Esophagus squamous epithelium (tissue), 5 donors: ENCODE measurements around the gene TMEM161B. TPM values are rescaled to one million over a fixed set of nuclear protein-coding genes. Genes with fewer than 3 reads are reported as not detected.
A peak's percentile ranks its signal among the peaks of the same experiment; 100 is the strongest.
"Not testable (repeated sequence)": the region's sequence is repeated elsewhere in the genome, so short reads cannot be mapped to it uniquely, and the experiment has no call there.

Experiments used
- DNase-seq: peaks from one replicate; lab custom pipeline; 2025; lab: John Stamatoyannopoulos, UW
- H3K27ac ChIP-seq, 4 donors: fragments of 200-600 bp; sonication (generic); one replicate each; pipeline ENCODE4 v1.5.1; 2016 to 2019; ENCODE audit warnings: mild to moderate bottlenecking in 1 of 4
- H3K27me3 ChIP-seq, 4 donors: fragments of 200-600 bp; sonication (generic); 1 replicate in 3 of 4; 2 replicates in 1 of 4; pipeline versions ENCODE4 v1.5.1 to v1.6.0; 2017 to 2021; ENCODE audit warnings: antibody characterized with exemption in 1 of 4
- H3K36me3 ChIP-seq, 3 donors: fragments of 200-600 bp; sonication (generic); one replicate each; pipeline ENCODE4 v1.5.1; 2016 to 2019
- H3K4me1 ChIP-seq, 3 donors: fragments of 200-600 bp; sonication (generic); one replicate each; pipeline ENCODE4 v1.5.1; 2017 to 2019
- H3K4me3 ChIP-seq, 4 donors: fragments of 200-600 bp; sonication (generic); 1 replicate in 3 of 4; 2 replicates in 1 of 4; pipeline ENCODE4 v1.5.1; 2016 to 2019; ENCODE audit warnings: mild to moderate bottlenecking in 2 of 4, moderate library complexity in 1 of 4
- H3K9me3 ChIP-seq, 3 donors: fragments of 200-600 bp; sonication (generic); one replicate each; pipeline ENCODE4 v1.5.1; 2016 to 2019
- CTCF ChIP-seq, 6 experiments: fragments of 450-650 bp in 4 of 6; fragments of 200-600 bp in 2 of 6; sonication (generic) in 2 of 6; IDR thresholded peaks; one replicate each; pipeline ENCODE4 v1.5.1; 2016 to 2019; ENCODE audit warnings: antibody characterized with exemption in 6 of 6, mild to moderate bottlenecking in 4 of 6, moderate library complexity in 4 of 6
- POLR2A ChIP-seq, 4 donors: fragments of 450-650 bp; IDR thresholded peaks; one replicate each; pipeline ENCODE4 v1.6.1; 2017; ENCODE audit warnings: antibody characterized with exemption in 4 of 4, mild to moderate bottlenecking in 4 of 4, moderate library complexity in 3 of 4
- WGBS, 2 donors: methylation state at CpG; one replicate each; pipeline ENCODE4 v1.1.5; 2018; 5-methylcytosine and 5-hydroxymethylcytosine counted together
- intact Hi-C: fragments of 100-400 bp; cut with DNase I; formaldehyde crosslinking; loops from one replicate; pipeline ENCODE4 v1.15.0; 2022
- total RNA-seq, 4 donors: library from RNA; depleted of rRNA; stranded (reverse); fragments of >200 nt; gene quantifications; one replicate each; pipeline ENCODE4 v1.1.0, GENCODE V29; 2016
- donor health status: DM: yes; HTN: yes; CAD: no.

The TMEM161B gene
- total RNA-seq, 4 donors from 2014 or later, result 5.8 to 24.2 (median 14.8) TPM

GRCh38 chr5:88245893-88246244 is 22.8 kb downstream of the TMEM161B start:
- TF ChIP-seq CTCF (IDR thresholded peaks at IDR 0.05), result no peak
- no peak for TF ChIP-seq POLR2A (IDR thresholded peaks at IDR 0.05)
- Histone ChIP-seq H3K4me3 (no peak overlapping the region), H3K27me3 (no peaks in the 10 kb centered on the region), H3K9me3 (no peaks in the 10 kb centered on the region), H3K36me3 (no peaks in the 10 kb centered on the region), H3K4me1 (peaks cover 0 to 49% (median 0%) of the 10 kb centered on the region in 3 donors), H3K27ac (no peak overlapping the region)
- intact Hi-C loops, result no loop called here
- DNase-seq, result no peak

DNA sequence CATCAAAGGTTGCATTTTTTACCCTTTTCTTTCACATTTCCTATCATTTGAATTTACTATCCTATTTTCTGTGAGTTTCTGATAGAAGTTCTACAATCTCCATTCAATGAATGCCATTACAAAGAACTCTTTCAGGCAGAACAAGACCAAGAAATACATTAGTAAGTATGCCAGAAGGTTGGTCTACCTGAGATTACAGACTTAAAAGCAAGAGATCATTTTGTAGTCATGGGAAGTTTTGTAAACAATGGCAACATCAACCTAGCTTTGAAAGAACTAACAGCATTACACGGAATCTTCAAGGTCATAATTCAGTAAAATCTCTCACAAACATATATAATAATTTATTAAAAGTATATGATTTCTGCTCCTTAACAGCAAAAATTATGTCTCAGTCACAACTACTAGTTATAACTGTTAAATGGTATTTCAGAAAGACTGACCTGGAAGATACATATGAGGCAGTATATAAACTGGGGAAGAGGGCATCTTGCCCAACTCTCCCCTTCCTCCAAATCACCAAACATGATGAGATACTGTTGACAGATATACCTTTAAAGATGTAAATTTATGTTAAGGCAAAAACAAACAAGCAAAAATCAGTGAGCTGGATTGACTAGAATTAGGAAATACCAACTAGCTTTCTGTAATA is 23.3 kb downstream of the TMEM161B start:
- Histone ChIP-seq H3K4me3 (no peak overlapping the region), H3K27me3 (no peaks in the 10 kb centered on the region), H3K36me3 (peaks cover 0 to 2% (median 0%) of the 10 kb centered on the region in 3 donors), H3K27ac (peak overlapping the region in 2 of 4 donors; percentile 19 to 31), H3K9me3 (no peaks in the 10 kb centered on the region), H3K4me1 (peaks cover 0 to 49% (median 0%) of the 10 kb centered on the region in 3 donors)
- no peak for TF ChIP-seq POLR2A (IDR thresholded peaks at IDR 0.05)
- TF ChIP-seq CTCF (IDR thresholded peaks at IDR 0.05), result no peak
- DNase-seq, result no peak
- intact Hi-C loops, result no loop called here
- 76 to 83% methylated on average over 1 of the region's 1 CpG for WGBS, 2 donors

DNA sequence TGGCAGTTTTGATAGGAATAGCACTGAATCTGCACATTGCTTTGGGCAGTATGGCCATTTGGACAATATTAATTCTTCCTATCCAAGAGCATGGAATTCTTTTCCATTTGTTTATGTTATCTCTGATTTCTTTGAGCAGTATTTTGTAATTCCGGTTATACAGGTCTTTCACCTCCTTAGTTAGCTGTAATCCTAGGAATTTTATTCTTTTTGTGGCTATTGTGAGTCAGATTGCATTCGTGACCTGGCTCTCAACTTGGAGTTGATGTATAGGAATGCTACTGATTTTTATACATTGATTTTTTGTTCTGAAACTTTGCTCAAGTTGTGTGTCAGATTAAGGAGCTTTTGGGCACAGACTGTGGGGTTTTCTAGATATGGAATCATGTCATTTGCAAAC is 24.0 kb downstream of the TMEM161B start:
- DNase-seq, result no peak
- peaks cover 0 to 43% (median 0%) of the 10 kb centered on the region in 3 donors for H3K4me1 ChIP-seq
- peaks cover 0 to 9% (median 0%) of the 10 kb centered on the region in 3 donors for H3K36me3 ChIP-seq
- intact Hi-C loops, result no loop called here
- H3K27me3 ChIP-seq, result no peaks in the 10 kb centered on the region
- H3K9me3 ChIP-seq, result no peaks in the 10 kb centered on the region
- WGBS, 2 donors, result 54 to 59% methylated on average over 2 of the region's 2 CpGs
- TF ChIP-seq CTCF (IDR thresholded peaks at IDR 0.05) (no peak), POLR2A (IDR thresholded peaks at IDR 0.05) (no peak)
- no peak overlapping the region for H3K4me3 ChIP-seq
- peak overlapping the region in 2 of 4 donors; percentile 19 to 31 for H3K27ac ChIP-seq

- H3K9me3 ChIP-seq, H3K27me3 ChIP-seq, intact Hi-C loops, H3K4me3 ChIP-seq, H3K27ac ChIP-seq, DNase-seq: not testable (repeated sequence)
- H3K4me1 ChIP-seq, result peaks cover 0 to 31% (median 0%) of the 10 kb centered on the region in 3 donors
- WGBS, 2 donors, result 68 to 75% methylated on average over 2 of the region's 2 CpGs
- peaks cover 0 to 16% (median 0%) of the 10 kb centered on the region in 3 donors for H3K36me3 ChIP-seq
Measured at GRCh38 chr5:88243493-88243892, 25.2 kb downstream of the TMEM161B start.

DNA sequence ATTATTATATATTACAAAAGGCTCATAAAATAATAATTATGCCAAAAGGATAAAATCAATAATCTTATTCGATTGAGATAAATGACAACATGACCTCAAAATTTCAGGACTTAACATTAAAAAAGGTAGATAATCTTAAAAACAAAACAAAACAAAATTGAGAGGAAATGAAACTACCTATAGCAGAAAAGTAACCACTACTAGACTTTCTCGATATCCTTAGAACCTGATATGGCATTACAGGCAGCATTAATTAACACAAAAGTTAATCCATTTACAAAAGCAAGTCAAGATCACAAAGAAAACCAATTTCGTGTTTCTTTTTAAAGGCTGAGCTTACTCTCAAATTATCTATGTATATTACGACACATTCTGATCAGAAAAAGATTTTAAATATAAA is 29.9 kb downstream of the TMEM161B start:
- no peaks in the 10 kb centered on the region for H3K27me3 ChIP-seq
- DNase-seq, result no peak
- H3K4me3 ChIP-seq, result no peak overlapping the region
- intact Hi-C loops, result no loop called here
- H3K9me3 ChIP-seq, result no peaks in the 10 kb centered on the region
- WGBS, 2 donors, result 85% methylated on average over 4 of the region's 4 CpGs
- no peak for TF ChIP-seq CTCF (IDR thresholded peaks at IDR 0.05)
- no peak for TF ChIP-seq POLR2A (IDR thresholded peaks at IDR 0.05)
- no peak overlapping the region for H3K27ac ChIP-seq
- peaks cover 0 to 30% (median 0%) of the 10 kb centered on the region in 3 donors for H3K36me3 ChIP-seq
- peaks cover 0 to 9% (median 0%) of the 10 kb centered on the region in 3 donors for H3K4me1 ChIP-seq
